PC-3 (cell line): ENCODE measurements around the gene SPRY4.

Experiments used
- EZH2 ChIP-seq: fragments of 300-600 bp; sonication (generic); IDR thresholded peaks from one replicate; pipeline ENCODE4 v1.6.1; 2017; ENCODE audit warnings: antibody characterized with exemption, mild to moderate bottlenecking, low read length; ENCODE audit not compliant: unreplicated experiment
- EZH2phosphoT487 ChIP-seq: fragments of 300-600 bp; sonication (generic); IDR thresholded peaks from 2 replicates; pipeline ENCODE4 v1.6.1; 2018; ENCODE audit warnings: mild to moderate bottlenecking, antibody characterized with exemption, low read length, borderline replicate concordance
- TF ChIP-seq, protein P1 (sequence below): fragments of 300-600 bp; sonication (generic); conservative IDR thresholded peaks from 2 replicates; pipeline ENCODE4 v1.5.1; 2017; ENCODE audit warnings: antibody characterized with exemption, low read depth, mild to moderate bottlenecking, low read length

- TF ChIP-seq, protein P1, sequence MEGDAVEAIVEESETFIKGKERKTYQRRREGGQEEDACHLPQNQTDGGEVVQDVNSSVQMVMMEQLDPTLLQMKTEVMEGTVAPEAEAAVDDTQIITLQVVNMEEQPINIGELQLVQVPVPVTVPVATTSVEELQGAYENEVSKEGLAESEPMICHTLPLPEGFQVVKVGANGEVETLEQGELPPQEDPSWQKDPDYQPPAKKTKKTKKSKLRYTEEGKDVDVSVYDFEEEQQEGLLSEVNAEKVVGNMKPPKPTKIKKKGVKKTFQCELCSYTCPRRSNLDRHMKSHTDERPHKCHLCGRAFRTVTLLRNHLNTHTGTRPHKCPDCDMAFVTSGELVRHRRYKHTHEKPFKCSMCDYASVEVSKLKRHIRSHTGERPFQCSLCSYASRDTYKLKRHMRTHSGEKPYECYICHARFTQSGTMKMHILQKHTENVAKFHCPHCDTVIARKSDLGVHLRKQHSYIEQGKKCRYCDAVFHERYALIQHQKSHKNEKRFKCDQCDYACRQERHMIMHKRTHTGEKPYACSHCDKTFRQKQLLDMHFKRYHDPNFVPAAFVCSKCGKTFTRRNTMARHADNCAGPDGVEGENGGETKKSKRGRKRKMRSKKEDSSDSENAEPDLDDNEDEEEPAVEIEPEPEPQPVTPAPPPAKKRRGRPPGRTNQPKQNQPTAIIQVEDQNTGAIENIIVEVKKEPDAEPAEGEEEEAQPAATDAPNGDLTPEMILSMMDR, result no peak
- TF ChIP-seq EZH2 (no peak), EZH2phosphoT487 (no peak)
Observed at GRCh38 chr5:142363619-142363963, 38.8 kb upstream of the SPRY4 start.
